Right lung (tissue), 10 donors: ENCODE results near the gene LMOD2. TPM values are rescaled to one million over a fixed set of nuclear protein-coding genes. Genes with fewer than 3 reads are reported as not detected.
"Not testable (repeated sequence)": the region's sequence is repeated elsewhere in the genome, so short reads cannot be mapped to it uniquely, and the experiment has no call there.

ENCODE experiments used
- DNase-seq, 2 donors: peaks; one replicate each; pipeline ENCODE4 v3.0.0-alpha.2; 2013
- long read RNA-seq, 8 donors: transcript quantifications; one replicate each; lab custom pipeline, GENCODE V29; 2026
- polyA plus RNA-seq, 5 donors: library from polyadenylated mRNA; unstranded; fragments of 120-200 nt; gene quantifications; one replicate each; pipeline versions ENCODE4 v1.2.1 to v1.2.3, GENCODE V29; 2013; ENCODE audit warnings: inconsistent platforms in 1 of 5, low replicate concordance in 1 of 5; ENCODE audit not compliant: insufficient read length in 5 of 5, insufficient read depth in 1 of 5

Gene LMOD2, protein sequence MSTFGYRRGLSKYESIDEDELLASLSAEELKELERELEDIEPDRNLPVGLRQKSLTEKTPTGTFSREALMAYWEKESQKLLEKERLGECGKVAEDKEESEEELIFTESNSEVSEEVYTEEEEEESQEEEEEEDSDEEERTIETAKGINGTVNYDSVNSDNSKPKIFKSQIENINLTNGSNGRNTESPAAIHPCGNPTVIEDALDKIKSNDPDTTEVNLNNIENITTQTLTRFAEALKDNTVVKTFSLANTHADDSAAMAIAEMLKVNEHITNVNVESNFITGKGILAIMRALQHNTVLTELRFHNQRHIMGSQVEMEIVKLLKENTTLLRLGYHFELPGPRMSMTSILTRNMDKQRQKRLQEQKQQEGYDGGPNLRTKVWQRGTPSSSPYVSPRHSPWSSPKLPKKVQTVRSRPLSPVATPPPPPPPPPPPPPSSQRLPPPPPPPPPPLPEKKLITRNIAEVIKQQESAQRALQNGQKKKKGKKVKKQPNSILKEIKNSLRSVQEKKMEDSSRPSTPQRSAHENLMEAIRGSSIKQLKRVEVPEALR
- 1 to 10 TPM in 1 of 5 donors, under 1 TPM in 2, not detected in 2; 0.13 to 5.5 (median 0.32) TPM for polyA plus RNA-seq
- long read RNA-seq, donor 1 = 0 reads
- long read RNA-seq, donor 2 = 0 reads
- long read RNA-seq, donor 3, partial matches to known transcripts = 6 of 6 reads
- long read RNA-seq, donor 3, other reads (novel, unspliced or antisense) = 0 of 6 reads
- long read RNA-seq, donor 4 = 0 reads
- long read RNA-seq, donor 5 = 0 reads
- long read RNA-seq, donor 6 = 0 reads
- long read RNA-seq, donor 7 = 0 reads
- long read RNA-seq, donor 8 = 0 reads

DNA sequence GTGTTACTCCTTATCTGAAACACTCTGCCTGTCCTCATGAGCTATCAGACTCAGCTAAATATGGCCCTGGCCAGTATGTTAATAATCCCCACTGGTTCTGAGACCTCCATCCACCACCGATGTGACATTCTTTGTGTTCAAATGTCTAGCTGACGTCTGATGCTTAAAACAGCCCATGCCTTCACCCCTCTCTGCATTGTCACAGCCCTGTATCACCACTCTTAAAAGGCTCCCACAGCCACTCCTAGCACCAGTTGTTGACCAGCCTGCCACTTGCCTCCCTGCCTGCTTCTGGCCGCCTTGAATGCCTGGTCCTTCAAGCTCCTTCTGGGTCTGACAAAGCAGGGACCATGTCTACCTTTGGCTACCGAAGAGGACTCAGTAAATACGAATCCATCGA, at the start of gene LMOD2:
Gene LMOD2 (plus strand): TSS at position 253 of the 400 bp plus-strand sequence. CDS start 98 bp downstream, at position 351.
- no peak for DNase-seq

DNA sequence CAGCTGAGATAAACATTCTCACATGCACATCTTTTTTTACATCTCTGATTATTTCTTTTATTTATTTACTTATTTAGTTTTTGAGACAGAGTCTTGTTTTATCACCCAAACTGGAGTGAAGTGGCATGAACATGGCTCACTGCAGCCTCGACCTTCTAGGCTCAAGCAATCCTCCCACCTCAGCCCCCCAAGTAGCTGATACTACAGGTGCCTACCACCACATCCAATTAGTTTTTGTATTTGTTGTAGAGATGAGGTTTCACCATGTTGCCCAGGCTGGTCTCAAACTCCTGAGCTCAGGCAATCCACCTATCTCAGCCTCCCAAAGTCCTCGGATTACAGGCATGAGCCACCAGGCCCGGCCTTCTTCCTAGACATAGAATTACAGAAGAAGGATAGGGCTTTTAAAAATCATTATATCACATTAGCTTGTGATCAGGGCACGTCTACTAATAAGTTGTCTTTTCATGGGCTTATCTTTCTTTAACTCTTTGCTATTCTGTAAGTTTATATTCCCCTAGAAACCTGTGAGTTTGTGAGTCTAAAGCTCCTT, 48.2 kb upstream of the LMOD2 start:
- DNase-seq = no peak

DNA sequence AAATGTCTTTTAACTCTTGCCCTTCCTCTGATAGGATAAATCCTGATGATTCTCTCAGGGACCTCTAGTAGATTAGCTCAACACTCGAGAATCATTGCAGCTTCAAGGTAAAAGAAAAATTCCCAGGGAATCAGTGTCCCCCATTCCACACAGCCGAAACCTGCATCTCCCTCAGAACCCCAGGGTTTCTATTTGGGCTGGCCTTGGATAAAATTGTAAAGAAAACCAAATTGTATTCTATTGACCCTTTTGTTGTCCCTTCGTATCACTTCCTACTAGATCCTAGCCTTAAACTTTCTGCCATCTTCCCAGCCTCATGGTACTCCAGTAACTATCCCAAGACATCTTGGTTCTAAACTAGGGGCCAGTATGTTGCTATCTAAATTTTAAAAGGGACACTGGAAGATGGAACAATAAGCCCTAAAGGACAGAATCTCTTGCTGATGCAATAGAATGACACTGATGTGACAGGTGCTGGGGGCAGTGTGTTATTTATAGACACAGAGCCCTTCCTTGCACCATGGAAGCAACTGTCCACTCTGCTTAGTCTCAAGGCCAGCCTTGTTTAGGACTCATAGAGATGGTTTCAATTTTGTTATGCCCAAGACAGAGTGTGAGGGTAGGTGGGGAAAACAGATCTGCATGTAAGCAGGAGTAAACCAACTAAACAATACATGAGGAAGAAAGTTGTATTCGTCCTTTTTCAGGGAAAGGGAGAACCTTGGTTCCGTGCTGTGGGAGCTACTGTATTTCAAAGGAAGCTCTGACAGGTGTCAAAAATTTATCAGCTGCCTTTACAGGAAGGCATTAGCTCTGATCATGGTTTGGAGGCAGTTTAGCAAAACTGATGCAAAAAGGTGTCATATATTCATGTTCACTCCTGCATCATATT, 46.4 kb upstream of the LMOD2 start:
- no peak for DNase-seq

DNA sequence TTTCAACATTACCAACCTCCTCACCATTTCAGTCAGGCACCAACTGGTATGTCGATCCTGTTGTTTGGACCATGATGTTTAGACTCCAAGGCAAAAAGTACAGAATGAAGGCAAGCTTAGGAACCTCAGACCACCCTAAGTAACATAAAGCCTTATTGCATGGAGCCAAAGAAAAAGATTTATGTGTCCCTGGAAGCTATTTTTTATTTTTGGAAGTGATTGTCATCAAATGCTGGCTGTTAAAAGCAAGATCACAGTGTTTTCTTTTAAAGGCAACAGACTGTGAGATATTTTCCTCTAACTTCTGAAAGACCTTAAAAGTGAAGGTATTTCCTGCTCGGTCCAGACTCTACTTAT, 45.8 kb upstream of the LMOD2 start:
- DNase-seq = no peak

DNA sequence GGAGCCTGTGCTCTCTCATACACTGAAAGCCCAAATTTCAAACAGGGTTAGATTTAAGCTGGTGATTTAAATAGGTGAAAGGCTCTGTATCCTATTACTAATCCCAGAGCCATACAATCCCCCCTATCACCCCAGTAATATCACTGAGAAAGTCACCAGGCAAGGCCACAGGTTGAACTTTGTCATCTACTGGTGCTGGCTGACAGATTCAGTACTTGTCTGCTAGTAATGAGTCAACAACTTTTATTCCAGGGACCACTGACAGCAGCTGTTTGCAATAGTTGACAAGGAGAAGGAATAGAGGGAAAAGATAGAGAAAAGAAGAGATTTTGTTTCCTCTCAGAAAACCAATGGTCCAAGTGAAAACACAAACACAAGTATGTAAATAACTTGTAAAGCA, 43.6 kb upstream of the LMOD2 start:
- no peak for DNase-seq

DNA sequence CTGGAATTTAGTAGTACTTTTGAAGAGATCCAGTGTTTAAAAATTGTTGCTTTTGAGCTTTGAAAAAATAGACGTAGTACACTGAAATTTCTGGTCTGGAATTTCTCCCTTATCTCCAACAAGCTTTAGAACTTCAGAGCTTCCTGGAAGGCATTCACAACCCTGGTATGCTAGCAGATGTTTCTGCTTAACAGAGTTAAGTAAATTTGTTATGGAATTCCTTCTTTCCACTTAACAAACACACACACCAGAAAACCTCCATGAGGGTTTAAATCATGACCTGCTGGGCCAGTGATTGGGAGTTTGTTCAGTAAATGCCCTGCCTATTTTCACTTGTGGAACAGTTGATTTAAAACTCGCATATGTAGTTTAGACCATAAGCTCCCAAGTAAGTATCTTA, 40.3 kb upstream of the LMOD2 start:
- DNase-seq = peak in 1 of 2 donors; percentile 18

DNA sequence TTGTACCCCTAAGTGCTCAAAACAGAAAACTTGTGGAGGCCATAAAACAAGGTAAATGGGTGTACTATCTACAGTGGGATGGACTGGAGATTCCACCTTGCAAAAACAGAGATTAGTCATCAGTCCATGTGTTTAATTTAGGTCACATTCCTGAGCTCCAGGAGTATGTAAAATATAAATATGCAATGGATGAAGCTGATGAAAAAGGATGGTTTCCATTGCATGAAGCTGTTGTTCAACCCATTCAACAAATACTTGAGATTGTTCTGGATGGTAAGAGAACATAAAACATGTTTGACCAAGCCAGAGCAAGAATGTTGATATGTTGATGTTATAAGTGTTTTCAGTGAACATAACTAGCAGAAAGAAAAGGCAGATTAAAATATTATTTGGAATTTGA, 39.4 kb upstream of the LMOD2 start:
- no peak for DNase-seq

DNA sequence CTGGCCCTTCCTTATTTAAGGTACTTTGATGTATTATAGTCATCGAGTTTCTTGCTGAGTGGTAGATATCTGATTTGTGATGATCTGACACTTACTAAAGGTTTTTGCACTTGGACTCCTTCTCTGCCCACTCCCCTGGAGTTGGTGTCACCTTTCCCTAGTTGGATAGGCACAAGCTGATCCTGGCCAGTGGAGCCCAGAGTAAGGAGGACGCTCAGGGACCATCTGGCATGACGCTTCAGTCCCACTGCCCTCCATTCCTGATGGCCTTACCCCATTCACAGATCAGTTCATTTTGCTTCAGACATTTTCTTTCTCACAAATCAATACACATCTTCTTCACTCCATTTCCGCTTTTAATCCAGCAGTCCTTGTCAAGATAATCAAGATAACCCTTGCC, 34.0 kb upstream of the LMOD2 start:
- DNase-seq = no peak

DNA sequence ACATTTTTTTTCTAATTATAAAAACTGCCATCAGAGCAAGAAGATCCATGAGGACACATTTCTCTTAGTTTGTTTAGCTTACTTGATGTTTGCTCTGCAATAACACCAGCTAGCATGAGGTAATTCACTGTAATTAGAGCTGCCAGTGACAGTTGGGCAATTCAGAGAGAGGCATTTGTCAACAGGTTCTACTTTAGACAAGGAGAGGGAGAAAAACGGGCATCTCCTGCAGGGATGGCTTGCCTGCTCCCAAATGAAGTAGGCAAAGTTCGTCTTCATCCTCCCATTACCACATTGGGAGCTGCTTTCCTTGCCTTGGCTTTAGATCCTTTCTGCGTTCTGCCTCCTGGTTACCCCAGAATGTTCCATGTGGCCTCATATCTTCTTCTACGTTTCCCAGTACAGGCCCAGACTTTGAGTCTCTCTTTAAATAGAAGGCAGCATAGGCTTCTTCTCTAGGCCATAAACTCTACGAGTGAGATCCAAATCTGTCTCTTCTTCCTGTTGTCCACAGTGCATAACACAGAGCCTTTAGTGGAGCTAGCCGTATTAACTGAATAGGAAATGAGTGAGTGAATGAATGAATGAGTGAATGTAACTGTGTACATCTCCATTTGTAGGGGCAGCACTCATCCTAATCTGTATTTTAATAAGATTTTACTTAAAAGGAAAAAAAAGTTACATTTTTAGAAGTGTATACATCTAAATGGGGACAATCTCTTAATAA, 32.8 kb upstream of the LMOD2 start:
- no peak for DNase-seq

DNA sequence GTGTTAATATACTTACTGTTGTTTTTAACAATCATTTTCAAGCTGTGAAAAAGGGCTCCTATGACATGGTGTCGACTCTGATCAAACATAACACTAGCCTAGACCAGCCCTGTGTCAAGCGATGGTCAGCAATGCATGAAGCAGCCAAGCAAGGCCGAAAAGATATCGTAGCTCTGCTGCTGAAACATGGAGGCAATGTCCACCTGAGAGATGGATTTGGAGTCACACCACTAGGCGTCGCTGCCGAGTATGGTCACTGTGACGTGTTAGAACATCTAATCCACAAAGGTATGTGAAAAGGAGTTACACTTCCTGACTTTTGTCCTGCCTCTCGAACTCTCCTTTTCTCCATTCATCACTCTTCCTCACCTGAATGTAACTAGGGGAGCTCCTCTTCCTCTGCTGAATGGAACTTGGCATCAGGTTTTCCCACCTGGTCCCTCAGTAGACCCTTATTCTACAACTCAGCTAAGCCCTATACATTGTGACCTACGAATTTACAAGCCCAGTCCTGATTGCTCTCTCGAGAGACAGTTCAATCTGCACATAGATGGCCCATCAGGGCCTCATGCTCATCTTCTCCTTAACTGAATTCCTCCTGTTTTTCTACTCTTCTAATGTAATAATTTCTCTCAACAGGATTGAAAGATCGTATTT, 31.0 kb upstream of the LMOD2 start:
- DNase-seq = no peak

DNA sequence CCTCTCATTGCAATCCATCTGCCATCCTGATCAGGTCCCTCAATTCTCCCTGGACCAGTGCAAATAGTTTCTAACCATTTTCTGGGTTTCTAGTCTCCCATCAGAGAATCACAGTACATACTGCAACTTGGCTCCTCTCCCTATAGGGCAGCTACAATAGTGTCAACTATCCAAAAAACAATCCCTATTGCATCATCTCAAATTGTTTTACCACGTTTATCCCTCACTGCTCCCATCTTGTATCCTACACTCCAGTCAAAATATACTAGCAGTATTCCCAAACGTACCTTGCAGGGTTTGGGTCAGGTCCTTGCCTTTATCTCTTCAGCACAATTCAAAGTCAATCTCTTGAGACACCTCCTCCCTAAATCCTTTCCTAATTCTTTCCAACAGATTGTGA, 30.4 kb upstream of the LMOD2 start:
- DNase-seq = no peak

DNA sequence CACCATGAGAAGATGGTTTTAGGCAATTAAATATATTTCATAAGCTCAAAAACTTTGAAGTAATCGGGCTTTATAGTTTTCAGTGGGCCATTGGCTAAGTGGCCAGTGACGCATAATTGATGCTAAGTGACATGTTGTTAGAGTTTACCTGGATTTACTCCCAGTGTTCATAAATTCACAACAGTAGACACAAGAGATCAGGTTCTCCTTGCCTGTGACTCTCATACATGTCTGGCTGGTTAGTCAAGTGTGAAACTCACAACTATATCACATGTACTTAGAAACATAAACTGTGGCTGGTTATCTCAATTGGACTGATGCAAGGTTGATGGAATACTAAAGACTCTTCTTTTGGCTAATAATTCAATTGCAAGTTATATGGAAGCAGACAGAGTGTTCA, 27.8 kb upstream of the LMOD2 start:
- DNase-seq = no peak

DNA sequence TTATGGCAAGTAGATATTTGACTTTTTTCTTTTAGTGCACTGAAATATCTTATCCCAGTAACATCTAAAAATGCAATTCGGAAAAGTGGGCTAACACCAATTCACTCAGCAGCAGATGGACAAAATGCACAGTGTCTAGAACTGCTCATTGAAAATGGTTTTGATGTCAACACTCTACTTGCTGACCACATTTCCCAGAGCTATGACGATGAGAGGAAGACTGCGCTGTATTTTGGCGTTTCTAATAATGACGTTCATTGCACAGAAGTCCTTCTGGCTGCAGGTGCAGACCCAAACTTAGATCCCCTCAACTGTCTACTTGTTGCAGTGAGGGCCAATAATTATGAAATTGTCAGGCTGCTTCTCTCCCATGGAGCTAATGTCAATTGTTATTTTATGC, 26.8 kb upstream of the LMOD2 start:
- no peak for DNase-seq

DNA sequence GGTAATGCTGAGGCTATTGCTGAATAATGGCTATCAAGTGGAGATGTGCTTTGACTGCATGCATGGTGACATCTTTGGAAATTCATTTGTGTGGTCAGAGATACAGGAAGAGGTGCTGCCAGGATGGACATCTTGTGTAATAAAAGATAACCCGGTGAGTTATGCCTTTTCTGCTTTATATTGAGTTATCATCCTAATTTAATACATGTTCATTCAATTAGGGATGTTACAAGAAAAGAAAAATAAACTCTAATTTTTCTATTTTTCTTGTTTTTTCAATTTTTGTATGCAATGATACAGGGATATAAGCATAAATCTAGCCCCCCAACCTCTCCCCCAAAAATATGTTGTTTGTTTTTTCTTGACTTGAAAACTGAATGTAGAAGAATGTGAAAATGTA, 26.4 kb upstream of the LMOD2 start:
- DNase-seq = no peak

DNA sequence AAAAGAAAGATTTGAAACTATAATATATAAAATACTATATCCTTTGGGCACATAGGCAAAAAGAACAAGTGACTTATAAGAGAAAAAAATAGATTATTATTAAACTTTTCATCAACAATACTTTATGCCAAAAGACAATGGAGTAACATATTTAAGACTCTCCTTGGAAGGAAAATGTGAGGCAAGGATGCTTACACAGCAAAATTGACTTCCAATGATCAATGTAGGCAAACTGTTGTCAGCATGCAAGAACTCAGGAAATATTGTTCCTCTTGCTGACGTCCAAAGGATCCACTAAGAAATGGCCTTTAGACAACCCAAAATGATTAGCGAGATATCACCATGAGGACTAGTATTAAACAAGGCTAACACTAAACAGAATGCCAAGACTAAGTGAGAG, 22.9 kb upstream of the LMOD2 start:
- DNase-seq = no peak

DNA sequence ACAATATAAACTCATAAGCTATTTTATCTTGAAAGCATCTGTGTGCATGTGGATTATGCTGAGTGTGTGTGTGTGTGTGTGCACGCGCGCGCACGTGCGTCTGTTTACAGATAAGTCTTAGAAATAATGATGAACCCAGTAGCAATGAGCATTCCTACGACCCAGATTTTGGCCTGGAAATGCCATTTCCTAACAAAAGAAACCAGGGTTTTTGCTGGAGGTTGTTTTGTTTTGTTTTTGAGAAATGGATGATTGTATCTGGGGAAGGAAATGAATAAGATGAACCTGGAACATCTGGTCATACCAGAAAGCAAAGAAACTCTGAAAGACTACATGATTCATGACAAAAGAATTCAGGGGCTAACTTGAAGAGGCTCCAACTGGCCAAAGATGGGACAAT, 22.1 kb upstream of the LMOD2 start:
- DNase-seq = no peak

DNA sequence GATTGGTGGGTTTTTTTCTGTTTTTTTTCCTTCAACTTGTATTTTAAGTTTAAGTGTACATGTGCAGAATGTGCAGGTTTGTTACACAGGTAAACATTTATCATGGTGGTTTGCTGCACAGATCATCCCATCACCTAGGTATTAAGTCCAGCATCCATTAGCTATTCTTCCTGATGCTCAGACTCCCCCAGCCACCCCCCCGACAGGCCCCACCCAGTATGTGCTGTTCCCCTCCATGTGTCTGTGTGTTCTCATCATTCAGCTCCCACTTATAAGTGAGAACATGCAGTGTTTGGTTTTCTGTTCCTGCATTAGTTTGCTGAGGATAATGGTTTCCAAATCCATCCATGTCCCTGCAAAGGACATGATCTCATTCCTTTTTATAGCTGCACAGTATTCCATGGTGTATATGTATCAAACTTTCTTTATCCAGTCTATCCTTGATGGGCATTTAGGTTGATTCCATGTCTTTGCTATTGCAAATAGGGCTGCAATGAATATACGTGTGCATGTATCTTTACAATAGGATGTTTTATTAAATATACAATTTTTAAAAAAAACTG, 21.6 kb upstream of the LMOD2 start:
- not testable (repeated sequence) for DNase-seq

DNA sequence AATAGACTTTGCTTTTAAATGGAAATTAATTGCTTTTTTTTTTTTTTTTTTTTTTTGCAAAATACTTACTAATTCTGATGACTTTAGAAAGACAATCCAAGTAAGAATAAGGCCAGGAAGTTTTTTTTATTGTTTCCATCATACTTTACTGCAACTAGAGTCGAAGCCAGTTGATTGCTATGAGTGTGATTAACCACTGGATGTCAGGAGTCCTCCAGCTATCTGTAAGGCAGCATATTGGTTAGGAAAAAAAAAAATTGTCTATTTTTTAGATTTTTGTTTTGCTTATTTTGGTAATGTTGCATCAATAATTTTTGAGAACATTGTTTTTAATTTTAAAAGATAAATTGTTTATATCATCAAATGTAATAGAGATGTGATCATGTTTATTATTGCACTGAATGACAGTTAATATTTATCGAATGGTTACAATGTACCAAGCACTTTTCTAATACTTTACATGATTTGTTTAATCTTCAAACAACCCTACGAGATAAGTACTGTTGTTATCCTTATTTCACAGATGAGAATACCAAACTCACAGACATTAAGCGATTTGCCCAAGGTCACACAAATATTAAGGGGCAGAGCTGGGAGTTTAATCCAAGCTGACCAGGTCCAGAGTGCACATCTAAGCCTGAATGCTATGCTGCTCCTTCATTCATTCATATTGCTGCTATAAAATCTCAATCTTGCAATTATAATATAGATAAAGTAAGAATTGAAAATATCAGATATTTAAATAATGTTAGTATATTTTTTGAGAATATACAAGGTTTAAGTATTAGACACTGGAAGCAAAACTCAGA, 19.9 kb upstream of the LMOD2 start:
- DNase-seq = peak in 1 of 2 donors; percentile 16

DNA sequence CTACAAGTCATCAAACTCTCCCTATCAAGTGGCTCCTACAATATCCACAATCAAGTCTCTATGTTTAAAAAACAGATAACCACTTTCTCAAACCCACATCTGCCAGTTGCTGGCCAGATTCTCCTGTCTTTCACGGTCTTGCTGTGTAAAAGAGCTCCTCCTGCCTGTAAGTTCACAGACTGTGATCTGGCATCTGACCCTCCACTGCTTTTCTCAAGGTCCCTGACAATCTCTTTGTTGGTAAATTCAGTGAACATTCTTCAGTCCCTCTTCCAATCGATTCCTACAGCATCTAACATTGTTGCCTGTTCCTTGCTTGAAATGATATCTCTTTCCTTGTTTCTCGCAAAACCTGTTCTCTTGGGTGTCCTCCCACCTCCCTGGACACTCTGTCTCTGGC, 18.5 kb upstream of the LMOD2 start:
- DNase-seq = no peak
